LHCN-M2 (cell line): Measurements from ENCODE around the gene HTT. TPM values are rescaled to one million over a fixed set of nuclear protein-coding genes. Genes with fewer than 3 reads are reported as not detected.
"Not testable (repeated sequence)": the region's sequence is repeated elsewhere in the genome, so short reads cannot be mapped to it uniquely, and the experiment has no call there.

Source experiments
- DNase-seq: peaks from one replicate; pipeline ENCODE4 v3.0.0-alpha.2; 2012; ENCODE audit warnings: low read depth
- total RNA-seq: library from RNA; depleted of rRNA; stranded (reverse); fragments of >200 nt; gene quantifications from 2 replicates; pipeline ENCODE4 v1.2.3, GENCODE V29; 2014

The HTT gene
- total RNA-seq, 1 experiment from 2014 or later = 19.4 TPM

GRCh38 chr4:3082925-3083515 lies 8.5 kb downstream of the HTT start:
- no peak for DNase-seq

- DNase-seq = no peak
Observed at GRCh38 chr4:3083732-3084131, 9.3 kb downstream of the HTT start.

- DNase-seq = no peak
Observed at GRCh38 chr4:3085948-3086670, 11.6 kb downstream of the HTT start.

- DNase-seq = no peak
Observed at GRCh38 chr4:3087115-3087797, 12.8 kb downstream of the HTT start.

- DNase-seq = no peak
Observed at GRCh38 chr4:3091464-3091863, 17.0 kb downstream of the HTT start.

GRCh38 chr4:3094701-3095100 lies 20.2 kb downstream of the HTT start:
- not testable (repeated sequence) for DNase-seq

GRCh38 chr4:3096202-3096601 lies 21.7 kb downstream of the HTT start:
- DNase-seq = no peak

GRCh38 chr4:3098346-3098745 lies 23.9 kb downstream of the HTT start:
- DNase-seq = no peak

GRCh38 chr4:3106339-3107186 lies 32.1 kb downstream of the HTT start:
- peak; percentile 87 for DNase-seq

- DNase-seq = no peak
Observed at GRCh38 chr4:3107271-3107670, 32.8 kb downstream of the HTT start.

- no peak for DNase-seq
Observed at GRCh38 chr4:3107691-3108121, 33.2 kb downstream of the HTT start.

- DNase-seq = no peak
Observed at GRCh38 chr4:3108211-3108610, 33.7 kb downstream of the HTT start.

- peak; percentile 40 for DNase-seq
Observed at GRCh38 chr4:3111461-3111860, 37.0 kb downstream of the HTT start.

- DNase-seq = peak; percentile 42
Observed at GRCh38 chr4:3112201-3112600, 37.7 kb downstream of the HTT start.

- DNase-seq = peak; percentile 24
Observed at GRCh38 chr4:3112609-3113469, 38.4 kb downstream of the HTT start.

GRCh38 chr4:3114377-3114776 lies 39.9 kb downstream of the HTT start:
- DNase-seq = no peak

- no peak for DNase-seq
Observed at GRCh38 chr4:3115637-3116270, 41.3 kb downstream of the HTT start.

GRCh38 chr4:3116955-3117354 lies 42.5 kb downstream of the HTT start:
- no peak for DNase-seq

GRCh38 chr4:3118312-3118711 lies 43.8 kb downstream of the HTT start:
- DNase-seq = no peak

GRCh38 chr4:3119464-3119863 lies 45.0 kb downstream of the HTT start:
- no peak for DNase-seq
